GM19025 (cell line): ENCODE measurements around the gene ZNF565.
"Not testable (repeated sequence)": the region's sequence is repeated elsewhere in the genome, so short reads cannot be mapped to it uniquely, and the experiment has no call there.

Source experiments
- ATAC-seq: cut with Tn5 transposase; IDR thresholded peaks from one replicate; pipeline ENCODE4 v1.9.1; 2021; ENCODE audit warnings: mild to moderate bottlenecking, low read depth, moderate library complexity; ENCODE audit not compliant: unreplicated experiment

The ZNF565 gene

DNA sequence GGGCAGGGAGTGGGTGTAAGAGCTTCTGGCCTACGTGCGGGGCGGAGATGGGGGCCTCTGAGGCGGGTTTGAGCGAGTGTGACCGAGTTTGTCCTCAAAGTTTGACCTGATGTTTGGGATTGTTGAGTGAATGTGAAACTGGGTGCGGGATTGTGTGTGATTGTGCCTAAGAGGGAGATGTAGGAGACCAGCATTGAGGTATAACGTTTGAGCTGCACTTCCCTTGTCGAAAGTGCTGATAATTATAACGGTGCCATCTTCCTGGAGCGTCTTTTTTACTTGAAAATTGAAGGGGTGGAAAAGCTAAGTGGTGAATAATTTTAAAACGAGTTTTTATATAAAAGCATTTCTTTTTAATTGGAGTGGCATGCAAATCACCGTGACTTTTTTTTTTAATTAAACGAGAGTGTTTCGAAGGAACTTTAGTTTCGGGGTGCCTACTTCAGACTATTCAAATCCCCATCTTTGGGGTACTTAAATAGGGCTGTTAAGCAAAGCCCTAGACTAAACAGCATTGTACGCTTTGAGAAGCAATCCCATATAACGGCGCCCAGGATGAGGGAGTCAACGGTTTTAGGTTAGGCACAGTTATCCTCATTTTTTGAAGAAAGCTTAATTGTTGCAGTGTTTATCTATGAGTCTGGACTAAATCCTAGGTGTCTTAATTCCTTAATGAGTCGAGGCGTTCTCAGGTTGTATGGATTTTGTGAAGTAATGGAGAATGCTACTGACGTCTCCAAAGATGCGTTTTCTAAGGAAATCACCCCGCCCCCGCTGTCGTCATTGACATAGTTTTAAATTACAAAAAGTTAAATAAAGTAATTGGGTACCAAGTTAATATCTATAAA lies 1.0 kb upstream of the ZNF565 start:
- ATAC-seq, result peak; percentile 1

DNA sequence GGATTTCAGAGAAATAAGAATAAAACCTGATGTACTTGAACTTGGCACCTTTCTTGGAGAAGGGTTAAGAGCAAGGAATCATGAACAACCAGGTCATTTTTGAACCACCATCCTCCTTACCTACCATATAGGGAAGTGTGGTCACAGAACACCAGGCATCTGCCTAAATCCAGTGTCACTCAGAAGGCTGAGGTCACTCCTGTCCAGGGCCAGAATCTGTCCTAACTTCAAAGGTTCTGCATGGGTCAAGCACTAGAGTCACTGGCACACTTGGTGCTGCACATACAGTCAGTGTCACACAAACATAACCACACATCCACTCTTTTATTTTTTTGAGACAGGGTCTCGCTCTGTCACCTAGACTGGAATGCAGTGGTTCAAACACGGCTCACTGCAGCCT lies 1.6 kb downstream of the ZNF565 start:
- ATAC-seq, result no peak

DNA sequence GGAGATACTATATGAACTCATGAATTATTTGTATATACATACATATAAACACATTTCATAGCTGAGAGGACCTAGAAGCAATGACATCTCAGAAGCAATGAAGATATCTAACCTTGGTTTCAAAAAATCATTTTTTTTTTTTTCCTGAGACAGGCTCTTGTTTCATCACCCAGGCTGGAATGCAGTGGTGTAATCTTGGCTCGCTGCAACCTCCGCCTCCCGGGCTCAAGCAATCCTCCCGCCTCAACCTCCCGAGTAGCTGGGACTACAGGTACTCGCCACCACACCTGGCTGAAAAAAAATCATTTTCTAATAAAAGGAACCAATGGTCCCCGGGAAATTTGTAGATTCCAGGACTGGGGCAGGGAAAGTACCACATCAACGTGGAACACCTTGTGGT lies 4.0 kb downstream of the ZNF565 start:
- ATAC-seq, result no peak

DNA sequence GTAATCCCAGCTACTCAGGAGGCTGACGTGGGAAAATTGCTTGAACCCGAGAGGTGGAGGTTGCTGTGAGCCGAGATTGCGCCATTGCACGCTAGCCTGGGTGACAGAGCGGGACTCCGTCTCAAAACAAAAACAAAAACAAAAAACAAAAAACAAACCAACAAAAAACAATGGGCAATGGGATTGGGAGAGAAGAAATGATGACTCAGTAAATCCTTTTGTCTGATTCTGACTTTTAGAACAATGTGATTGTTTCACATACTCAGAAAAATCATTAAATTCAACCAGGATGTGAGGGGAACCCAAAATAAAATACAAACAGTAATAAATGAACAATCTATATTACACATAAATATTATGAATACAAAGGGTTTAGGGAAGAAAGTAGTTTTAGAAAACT lies 5.1 kb downstream of the ZNF565 start:
- ATAC-seq, result no peak

DNA sequence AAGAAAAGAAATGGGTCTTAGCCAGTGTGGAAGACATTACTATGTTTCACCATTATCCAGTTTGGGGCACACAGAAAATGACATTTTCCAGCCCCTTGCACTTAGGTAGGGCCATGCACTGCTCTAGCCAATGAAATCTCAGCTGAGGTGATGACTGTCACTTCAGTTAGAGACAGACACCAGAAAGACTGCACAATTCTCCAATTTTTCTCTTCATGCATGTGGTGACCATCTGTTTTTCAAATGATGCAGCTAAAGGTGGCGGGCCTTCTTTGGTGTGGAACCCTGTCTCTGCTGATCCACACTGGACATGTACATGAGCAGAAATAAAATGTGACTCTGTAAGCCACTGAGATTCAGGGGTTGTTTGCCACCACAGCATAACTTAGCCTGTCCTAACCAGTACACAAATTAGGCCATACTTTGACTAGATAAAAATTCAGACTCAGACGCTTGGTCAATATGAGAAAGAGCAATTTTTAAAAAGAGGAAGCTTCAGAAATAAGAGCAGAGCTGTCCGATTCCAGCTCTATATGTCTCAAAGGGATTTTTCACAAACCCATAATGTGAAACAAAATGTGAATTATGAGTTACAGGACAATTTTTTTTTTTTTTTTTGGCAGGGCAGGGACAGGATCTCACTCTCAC lies 6.7 kb downstream of the ZNF565 start:
- ATAC-seq, result no peak

DNA sequence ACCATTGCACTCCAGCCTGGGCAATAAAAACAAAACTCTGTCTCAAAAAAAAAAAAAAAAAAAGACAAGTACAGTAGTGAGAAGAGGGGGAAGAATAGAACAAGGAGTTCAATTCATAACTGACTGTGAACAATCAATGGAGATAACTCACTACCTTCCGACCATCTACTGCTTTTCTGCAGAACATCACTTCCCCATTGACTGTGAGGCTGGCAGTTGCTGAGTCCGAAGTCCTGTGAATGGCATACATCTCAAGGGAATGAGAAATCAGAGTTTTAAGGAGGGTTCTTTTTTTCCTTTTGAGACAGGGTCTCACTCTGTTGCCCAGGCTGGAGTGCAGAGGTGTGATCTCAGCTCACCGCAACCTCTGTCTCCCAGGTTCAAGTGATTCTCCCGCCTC lies 11.2 kb downstream of the ZNF565 start:
- ATAC-seq, result no peak

DNA sequence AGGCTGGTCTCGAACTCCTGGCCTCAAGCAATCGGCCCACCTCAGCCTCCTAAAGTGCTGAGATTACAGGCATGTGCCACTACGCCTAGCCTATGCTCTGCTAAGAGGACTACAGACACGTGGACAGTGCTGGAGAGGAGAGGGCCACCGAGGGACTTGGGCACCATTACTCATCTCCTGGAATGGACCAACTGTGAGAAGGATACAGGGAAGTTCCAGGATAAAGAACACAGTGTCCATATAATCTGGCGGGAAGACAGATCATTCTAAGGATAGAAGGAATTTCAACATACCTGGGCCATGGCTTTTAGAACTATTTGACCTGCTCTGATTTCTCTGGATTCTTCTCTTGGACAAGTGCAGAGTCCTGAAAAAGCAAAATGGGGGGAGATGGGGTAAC lies 12.8 kb downstream of the ZNF565 start:
- no peak for ATAC-seq

DNA sequence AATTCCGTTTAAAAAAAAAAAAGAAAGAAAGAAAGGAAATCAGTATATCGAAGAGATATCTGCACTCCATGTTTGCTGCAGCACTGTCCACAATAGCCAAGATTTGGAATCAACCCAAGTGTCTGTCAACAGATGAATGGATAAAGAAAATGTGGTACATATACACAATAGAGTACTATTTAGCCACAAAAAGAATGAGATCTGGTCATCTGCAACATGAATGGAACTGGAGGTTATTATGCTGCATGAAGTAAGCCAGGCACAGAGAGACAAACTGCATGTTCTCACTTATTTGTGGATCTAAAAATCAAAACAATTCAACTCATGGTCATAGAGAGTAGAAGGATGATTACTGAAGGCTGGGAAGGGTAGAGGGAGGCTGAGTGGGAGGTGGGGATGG lies 16.3 kb downstream of the ZNF565 start:
- ATAC-seq, result no peak

DNA sequence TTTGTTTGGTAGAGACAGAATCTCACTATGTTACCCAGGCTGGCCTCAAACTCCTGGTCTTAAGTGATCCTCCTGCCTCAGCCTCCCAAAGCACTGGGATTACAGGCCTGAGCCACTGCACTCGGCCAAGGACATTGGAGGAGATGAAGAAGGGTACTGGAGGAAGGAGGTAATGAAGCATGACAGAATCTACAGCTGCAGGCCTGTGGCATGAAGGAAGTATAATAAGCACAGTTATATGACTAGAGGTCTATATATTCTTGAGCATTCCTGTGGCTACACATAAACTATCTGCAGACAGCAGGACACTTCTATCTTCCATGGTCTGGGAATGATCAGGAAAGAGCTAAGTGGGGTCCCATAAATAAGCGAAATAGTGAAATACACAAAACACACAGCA lies 18.2 kb downstream of the ZNF565 start:
- no peak for ATAC-seq

DNA sequence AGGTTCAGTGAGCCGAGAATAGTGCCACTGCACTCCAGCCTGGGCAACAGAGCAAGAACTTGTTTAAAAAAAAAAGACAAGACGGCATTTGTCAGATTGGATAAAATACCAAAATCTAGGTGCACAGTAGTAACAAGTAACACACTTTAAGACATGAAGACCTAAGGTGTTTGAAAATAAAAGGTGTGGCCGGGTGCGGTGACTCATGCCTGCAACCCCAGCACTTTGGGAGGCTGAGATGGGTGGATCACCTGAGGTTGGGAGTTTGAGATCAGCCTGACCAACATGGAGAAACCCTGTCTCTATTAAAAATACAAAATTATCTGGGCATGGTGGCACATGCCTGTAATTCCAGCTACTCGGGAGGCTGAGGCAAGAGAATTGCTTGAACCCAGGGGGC lies 27.7 kb downstream of the ZNF565 start:
- ATAC-seq, result not testable (repeated sequence)

DNA sequence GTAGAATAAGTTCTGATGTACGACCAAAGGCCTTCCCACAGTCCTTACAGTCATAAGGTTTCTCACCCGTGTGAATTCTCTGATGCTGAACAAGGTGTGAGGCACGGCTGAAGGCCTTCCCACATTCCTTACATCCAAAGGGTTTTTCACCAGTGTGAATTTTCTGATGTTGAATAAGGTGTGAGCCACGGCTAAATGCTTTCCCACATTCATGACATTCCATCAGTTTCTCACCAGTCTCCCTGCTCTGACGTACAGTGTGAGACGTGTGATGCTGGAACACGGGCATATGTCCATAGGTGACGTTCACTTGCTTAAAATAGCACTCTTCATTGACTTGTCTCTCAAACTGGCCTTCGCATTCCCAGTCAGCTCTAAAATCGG lies 31.2 kb downstream of the ZNF565 start:
- no peak for ATAC-seq

DNA sequence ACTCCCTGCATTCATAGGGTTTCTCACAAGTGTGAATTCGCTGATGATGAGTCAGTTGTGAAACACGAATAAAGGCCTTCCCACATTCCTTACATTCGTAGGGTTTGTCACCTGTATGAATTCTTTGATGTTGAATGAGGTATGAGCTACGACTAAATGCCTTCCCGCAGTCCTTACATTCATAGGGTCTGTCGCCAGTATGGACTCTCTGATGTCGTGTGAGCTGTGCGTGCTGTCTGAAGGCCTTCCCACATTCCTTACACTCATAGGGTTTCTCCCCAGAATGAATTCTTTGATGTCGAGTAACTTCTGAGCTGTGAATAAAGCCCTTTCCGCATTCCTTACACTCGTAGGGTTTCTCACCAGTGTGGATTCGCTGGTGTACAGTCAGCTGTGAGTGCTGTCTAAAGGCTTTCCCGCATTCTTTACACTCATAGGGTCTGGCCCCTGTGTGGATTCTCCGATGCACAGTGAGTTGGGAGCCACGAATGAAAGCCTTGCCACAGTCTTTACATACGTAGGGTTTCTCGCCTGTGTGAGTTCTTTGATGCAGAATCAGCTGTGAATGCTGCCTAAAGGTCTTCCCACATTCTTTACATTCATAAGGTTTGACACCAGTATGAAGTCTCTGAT lies 31.7 kb downstream of the ZNF565 start:
- no peak for ATAC-seq

DNA sequence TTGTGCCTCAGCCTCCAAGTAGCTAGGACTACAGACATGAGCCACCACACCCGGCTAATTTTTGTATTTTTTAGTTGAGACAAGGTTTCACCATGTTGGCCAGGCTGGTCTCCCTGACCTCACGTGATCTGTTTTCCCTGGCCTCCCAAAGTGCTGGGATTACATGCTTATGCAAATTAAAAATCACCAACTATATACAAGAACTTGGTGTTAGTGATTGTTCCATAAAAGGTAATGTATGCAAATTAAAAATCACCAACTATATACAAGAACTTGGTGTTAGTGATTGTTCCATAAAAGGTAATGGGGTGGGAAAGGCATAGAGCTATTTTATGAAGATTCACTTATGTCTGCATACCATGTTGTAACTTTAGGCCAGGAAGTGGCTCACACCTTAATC lies 35.4 kb downstream of the ZNF565 start:
- ATAC-seq, result not testable (repeated sequence)

DNA sequence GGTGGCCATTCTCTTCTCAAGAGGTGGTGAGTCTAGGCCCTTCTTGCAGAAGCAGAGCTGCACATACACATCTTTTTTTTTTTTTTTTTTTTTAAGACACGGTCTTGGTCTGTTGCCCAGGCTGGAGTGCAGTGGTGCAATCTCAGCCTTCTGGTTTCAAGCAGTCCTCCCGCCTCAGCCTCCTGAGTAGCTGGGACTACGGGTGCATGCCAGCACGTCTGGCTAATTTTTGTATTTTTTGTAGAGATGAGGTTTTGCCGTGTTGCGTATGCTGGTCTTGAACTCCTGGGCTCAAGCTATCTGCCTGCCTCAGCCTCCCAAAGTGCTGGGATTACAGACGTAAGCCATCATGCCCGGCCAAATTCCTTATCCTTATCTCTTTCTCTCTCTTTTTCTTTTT lies 40.6 kb downstream of the ZNF565 start:
- ATAC-seq, result not testable (repeated sequence)

DNA sequence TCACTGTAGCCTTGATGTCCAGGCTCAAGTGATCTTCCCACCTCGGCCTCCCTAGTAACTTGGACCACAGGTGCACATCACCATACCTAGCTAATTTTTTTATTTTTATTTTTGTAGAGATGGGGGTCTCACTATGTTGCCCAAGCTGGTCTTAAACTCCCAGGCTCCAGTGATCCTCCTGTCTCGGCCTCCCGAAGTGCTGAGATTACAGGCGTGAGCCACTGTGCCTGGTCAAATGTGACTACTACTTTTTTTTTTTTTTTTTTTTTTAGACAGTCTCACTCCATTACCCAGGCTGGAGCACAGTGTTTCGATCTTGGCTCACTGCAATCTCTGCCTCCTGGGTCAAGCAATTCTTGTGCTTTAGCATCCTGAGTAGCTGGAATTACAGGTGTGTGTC lies 41.6 kb downstream of the ZNF565 start:
- no peak for ATAC-seq

DNA sequence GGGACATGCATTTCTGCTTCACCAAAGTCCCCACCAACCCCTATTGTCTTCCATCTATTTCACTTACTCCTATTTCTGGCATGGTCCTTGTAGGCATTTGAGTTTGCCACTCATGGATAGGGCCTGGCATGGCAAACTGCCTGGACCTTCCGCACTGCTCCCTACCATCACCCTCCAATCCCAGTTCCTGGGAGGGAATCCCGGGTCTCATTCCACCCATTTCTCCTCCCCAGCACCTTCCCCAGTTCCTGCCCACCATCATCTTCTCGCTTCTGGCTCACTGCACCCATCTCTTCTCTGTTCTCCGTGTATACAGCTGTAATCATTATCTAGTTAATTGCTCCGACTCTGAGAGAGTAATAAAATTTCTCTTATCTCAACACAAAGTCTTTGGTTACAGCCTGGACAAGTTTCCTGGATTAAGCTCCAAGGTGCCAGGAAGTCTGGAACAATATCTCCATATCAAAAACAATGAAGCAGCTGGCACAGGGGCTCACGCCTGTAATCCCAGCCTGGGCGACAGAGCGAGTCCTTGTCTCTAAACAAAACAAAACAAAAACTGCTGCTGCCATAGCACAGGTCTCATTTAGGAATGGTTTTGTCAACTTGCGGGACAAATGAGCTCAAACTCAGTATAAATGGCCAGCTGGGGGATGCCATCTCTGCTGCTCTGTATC lies 45.2 kb downstream of the ZNF565 start:
- no peak for ATAC-seq

DNA sequence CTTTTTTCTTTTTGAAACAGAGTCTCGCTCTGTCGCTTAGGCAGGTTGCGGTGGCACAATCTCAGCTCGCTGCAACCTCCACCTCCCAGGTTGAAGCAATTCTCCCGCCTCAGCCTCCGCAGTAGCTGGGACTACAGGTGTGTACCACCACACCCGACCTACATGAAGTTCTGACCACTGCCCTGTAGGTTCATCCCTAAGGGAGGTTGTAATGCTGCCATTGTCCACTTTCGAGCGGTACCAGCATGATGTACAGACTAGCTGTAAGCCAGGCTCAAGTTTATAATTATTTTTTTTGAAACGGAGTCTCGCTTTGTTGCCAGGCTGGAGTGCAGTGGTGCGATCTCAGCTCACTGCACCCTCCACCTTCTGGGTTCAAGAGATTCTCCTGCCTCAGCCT lies 50.7 kb downstream of the ZNF565 start:
- no peak for ATAC-seq

DNA sequence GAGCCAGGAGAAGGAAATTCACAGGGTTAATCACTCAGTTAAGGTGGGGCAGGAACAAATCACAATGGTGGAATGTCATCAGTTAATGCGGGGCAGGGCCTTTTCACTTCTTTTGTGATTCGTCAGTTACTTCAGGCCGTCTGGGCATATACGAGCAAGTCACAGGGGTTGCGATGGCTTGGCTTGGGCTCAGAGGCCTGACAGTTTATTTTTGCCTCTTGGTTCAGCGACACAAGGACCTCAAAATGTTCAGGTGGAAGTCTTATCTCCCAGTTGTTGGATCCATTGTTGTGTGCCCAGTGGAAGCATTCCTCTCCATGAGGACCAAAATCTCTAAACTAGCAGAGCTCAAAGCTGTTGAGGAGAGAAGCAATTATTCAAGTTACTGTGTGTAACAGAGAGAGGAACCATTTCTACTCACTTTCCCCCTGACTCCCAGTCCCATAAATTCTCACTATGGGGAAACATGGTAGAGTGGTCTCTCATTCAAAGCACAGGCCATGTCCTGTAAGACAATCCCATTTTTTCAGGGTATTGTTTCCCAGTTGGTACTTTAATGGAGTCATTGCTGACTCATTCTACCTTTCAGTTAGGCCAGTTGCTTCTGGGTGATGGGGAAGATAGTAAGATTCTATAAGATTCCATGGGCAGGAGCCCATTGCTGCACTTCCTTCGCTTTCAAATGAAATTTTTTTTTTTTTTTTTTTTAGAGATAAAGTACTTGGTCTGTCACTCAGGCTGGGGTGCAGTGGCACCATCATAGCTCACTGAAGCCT lies 53.5 kb downstream of the ZNF565 start:
- no peak for ATAC-seq

DNA sequence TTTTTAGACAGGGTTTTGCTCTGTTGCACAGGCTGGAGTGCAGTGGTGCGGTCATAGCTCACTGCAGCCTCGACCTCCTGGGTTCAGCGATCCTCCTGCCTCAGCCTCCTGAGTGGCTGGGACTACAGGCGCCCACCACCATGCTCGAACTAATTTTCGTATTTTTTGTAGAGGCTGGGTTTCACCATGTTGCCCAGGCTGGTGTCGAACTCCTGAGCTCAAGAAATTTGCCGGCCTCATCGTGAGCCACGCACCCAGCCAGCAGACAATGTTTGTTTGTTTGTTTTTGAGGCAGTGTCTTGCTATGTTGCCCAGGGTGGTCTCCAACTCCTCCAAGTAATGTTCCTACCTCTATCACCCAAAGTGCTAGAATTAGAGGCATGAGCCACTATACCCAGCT lies 61.3 kb downstream of the ZNF565 start:
- no peak for ATAC-seq

DNA sequence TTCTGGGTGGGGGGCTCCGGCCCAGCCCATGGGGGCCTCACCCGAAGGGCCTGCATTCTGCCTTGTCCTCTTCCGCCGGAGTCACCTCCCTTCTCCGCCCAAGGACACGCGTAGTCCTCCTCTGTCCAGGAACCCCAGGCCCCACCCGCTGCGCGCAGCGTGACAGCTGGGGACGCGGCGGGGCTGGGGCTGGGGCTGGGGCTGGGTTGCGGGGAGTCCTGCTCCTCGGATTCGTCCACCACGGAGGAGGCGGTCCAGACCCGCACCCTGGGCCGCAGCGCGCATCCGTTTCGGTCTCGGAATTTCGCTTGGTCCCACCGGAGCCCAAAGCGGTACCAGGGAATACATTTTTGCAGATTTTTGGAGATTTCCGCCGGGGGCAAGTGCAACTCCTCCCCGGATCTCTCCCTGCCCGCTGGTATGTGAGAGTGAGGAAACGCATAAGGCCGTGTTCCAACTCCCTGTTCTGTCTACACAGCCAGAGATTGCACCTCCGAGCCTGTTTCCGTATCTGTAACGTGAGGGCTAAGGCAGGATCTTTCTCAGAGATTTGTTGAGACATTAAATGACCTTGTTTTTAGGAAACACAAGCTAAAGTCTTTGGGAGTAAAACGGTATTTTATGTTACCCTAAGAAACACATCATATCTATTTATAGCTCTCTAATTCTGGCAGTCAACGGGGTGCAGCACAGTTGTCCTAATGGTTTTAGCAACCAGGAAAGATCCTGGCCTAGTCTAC lies 61.9 kb downstream of the ZNF565 start, which contains the start of gene COX7A1:
COX7A1 (minus strand) TSS at position 96 of the 740 bp plus-strand sequence; CDS start at position 56, 40 bp downstream.
- no peak for ATAC-seq
